Activated naive CD8-positive, alpha-beta T cell treated with anti-CD3 and anti-CD28 coated beads, Interleukin-2, amount 50 U/mL, for 16 hours (primary cell): ENCODE results near the gene FHL3.
A peak's percentile ranks its signal among the peaks of the same experiment; 100 is the strongest.

Experiments used
- DNase-seq: peaks from one replicate; pipeline ENCODE4 v3.0.0-alpha.2; 2020; ENCODE audit warnings: low read depth, low spot score

Gene FHL3

DNA sequence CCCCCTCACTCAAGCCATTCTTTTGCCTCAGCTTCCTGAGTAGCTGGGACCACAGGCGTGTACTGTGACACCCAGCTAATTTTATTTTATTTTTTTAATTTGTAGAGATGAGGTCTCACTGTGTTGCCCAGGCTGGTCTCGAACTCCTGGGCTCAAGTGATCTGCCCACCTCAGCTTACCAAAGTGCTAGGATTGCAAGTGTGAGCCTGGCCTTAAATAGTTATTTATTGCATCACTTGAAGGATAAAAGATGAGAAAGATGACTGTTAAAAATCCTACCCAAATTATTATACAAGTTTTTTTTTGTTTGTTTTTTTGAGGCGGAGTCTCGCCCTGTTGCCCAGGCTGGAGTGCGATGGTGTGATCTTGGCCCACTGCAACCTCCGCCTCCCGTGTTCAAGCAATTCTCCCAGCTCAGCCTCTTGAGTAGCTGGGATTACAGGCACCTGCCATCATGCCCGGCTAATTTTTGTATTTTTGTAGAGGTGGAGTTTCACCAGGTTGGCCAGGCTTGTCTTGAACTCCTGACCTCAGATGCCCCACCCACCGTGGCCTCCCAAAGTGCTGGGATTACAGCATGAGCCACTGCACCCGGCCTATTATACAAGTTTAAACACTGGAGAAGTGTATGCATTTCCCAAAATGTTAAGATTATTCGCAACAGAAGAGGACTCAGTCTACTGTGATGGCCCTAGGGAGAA lies 9.6 kb upstream of the FHL3 start:
- DNase-seq, result no peak

DNA sequence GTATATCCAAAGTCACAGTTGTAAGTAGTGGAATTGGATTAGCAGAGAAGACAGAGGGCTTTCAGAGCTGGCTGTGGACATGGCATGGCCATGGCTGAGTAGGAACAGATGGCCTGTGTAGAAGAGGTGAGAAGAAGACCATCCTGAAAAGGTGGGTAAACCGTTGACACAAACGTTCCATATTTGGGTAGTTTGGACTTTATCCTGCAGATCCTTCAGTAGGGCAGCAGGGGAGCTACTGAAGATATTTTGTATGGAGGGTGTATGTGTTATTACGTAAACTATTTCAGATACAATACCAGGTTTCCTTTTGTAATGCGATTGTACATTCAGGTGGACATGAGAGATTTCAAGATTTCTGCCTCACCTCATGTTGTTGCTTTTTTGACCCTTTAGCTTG lies 8.9 kb upstream of the FHL3 start:
- no peak for DNase-seq

DNA sequence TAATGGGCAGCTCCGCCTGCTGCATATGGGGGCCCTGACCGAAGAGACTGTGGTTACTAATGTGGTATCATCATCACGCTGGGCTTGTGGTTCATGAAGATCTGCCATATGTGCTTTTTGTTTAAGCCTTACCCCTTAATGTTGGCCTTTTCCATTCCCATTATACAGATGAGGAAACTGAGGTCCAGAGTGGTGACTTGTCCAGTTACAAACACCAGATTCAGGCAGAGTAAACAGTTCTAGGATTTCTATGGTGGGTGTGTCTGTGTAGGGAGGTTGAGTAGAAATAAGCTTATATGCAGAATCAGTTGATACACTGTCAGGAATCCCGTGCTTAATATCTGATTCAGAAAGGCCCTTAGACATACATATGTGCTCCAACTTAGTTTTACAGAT lies 7.9 kb upstream of the FHL3 start:
- DNase-seq, result no peak

DNA sequence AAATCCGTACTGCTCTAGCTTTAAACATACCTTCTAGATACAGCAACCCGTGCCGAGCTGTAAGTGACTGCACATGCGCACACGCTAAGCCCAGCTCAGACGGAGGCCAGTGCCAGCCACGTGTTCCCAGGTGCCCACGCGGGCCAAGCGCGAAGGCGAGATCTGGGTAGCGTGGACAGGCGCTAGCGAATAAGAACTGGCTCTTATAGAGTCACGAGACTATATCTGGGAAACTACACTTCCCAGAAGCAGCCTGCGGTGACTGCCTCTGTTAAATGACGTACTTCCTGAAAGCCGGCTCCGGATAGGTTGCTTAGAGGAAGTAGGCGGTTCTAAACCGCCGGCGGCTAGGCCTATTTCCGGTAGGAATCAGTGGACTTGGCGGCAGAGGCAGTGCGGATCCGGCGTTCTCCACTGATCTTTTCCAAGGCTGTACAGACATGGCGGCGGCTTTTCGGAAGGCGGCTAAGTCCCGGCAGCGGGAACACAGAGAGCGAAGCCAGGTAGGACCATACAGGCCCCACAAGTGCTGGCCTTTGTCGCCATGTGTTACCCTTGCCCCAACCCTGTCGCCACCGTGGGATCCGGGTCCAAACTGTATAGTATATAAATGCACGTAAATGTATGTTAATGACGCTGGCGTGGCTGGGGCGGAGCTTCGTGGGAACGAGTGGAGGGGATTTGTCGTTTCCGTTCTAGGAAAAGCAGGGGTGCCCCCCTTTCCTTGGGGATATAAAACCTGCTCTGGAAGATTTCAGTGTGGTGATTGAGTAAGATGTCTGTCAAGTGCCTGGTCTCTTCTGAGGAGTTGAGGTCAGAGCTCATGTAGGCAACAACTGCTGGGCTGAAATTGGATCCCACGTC lies 7.3 kb upstream of the FHL3 start, which contains the start of gene UTP11:
UTP11 (plus strand) TSS at position 372 of the 864 bp plus-strand sequence; CDS start at position 441, 69 bp downstream.
- DNase-seq, result peak; percentile 79

DNA sequence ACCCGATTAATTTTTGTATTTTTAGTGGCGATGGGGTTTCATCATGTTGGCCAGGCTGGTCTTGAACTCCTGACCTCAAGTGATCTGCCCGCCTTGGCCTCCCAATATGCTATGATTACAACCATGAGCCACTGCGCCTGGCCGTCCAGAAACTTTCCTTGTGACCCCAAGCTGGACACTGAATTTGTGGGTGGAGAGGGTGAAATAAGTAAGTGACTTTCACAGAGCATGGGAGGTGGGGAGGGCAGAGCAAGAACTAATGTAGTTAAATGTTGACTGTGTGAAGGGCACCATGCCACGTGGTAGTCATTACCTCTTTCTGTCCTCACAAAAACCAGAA lies 4.5 kb upstream of the FHL3 start:
- no peak for DNase-seq

DNA sequence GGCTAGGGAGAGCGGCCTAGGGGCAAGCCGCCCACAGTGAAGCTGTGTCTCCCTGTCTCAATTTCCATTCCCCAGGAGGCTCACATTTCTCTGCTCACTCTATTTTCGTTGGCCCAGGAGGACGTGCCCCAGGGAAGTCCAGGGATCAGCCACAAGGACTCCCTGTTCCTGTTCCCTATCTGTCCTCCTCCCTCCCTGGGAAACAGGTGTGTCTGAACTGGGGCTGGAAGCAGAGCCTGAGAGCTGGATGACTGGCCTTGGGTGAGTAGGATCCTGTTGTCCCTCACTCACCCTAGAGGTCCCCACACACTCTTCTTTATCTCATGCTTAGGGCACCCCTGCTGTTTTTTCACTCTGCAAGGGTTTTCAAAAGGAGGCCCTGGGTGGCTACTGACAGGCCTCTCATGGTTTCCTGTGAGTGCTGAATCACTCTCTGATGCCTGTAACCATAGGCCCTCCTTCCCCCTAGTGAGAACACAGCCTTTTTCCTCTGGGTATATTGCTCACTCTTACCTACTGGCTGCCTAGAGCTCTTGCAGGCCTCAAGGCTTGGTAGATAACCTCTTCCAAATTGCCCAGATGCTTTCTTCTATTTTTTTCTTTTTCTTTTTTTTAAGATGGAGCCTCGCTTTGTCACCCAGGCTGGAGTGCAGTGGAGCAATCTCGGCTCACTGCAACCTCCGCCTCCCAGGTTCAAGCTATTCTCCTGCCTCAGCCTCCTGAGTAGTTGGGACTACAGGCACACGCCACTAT lies 4.0 kb upstream of the FHL3 start:
- peak; percentile 29 for DNase-seq

DNA sequence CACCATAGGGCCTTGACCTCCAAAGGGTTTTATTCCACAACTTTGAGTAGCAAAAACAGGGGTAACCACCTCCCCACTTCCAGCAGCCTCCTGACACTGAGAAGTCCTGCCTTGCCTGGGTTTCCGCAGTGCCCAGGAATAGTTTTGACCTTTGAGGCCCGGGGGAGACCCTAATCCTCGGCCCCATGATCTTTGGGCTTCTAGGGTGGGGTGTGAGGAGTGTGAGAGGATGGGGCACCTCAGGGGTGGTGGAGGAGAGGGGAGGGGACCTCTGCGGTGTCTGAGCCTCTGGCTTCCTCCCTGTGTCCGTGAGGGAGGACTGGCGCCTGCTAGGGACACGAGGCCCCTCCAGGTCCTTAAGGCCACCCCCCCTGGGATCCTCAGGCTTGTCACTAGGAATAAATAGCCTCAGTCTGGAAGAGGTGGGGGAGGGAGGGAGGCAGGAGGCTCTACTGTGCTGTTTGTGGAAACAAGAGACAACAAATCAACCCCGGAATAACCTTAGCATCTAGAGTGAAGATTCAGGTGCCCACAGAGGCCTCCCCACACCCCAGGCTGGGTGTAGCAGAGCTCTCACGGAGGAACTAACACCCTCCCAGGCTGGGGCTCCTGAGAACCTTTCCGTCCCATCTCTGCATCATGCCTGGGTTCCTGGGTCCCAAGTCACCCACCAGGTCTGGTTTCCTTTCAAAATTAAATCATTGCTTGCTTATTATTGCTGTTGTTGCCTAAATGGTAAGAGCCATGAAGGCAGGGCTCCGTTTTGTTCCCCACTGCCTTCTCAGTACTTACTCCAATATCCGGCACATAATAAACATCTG lies 904 bp upstream of the FHL3 start:
- no peak for DNase-seq

DNA sequence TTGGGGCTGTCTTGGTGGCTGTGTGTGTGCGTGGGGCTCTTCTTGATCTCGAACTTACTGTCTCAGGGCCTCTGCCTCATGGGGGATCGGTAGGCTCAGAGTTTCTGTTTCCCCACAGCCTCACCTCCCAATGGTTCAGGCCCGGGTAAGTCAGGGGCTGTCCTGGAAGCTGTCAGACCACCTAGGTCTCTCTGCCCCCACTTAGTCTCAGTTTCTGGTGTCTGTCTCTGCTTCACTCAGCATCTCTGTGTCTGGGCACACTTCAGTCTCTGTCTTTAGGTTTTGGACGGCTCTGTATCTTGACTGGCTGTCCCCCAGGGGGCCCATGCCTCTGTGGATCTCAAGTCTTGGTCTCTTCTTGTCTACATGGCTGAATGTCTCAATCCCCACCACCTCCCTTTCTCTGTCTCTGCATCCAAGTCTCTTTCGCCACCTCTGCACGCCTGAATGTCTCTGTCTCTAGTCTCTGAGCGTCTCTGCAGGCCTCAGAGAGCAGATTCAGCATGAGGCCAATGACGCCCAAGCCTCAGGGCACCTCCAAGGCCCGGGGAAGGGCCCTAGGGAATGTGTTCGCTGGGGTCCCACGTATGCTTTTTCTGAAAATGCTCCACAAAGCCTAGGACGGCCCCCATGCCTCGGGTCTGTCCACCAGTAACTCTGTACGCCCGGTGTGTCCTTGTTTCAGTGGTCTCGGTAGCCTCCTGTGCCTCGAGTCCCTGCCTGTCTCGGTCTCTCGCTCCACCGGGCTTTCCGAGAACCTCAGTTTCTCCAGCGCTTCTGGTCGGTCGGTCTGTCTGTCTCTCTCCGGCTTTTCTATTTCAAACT lies 818 bp downstream of the FHL3 start:
- no peak for DNase-seq

DNA sequence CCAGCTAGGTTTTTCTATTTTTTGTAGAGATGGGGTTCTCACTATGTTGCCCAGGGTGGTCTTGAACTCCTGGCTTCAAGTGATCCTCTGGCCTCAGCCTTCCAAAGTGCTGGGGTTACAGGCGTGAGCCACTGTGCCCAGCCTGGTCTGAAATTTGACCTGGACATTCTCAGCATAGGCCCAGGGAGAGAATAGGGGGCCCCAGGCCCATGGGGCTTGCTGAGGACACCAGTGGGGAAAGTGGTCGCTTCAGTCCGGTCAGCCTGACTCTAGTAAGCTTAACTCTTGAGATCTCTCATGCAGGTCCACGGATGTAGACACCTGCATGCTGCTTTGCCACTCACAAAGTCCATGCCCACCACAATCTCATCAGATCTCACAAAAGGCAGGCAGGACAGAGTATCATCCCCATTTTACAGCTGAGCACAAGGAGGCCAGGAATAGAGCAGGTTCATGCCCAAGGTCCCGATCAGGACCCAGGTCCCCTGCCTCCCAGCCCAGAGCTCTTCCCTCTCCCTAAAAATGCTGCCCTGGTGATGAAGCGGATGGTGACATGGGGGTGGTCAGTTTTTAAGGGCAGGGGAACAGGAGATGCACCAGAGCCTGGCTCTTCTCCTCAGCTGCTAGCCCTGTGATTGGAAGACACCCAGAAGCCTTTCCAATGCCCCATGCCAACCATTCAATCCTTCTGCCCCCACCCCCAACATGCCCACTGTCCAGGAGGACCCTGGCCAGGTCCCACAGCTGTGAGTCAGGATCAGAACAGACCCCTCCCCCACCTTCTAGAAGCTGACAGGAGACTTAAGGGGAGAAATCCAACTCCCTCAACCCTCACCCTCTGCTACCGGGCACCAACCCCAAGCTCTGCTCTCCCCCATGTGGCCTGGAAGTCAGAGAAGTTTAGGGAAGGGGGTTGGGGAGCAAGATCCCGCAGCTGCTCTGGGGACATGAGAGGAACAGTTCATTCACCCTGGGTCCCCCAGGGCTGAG lies 1.8 kb downstream of the FHL3 start:
- DNase-seq, result no peak

DNA sequence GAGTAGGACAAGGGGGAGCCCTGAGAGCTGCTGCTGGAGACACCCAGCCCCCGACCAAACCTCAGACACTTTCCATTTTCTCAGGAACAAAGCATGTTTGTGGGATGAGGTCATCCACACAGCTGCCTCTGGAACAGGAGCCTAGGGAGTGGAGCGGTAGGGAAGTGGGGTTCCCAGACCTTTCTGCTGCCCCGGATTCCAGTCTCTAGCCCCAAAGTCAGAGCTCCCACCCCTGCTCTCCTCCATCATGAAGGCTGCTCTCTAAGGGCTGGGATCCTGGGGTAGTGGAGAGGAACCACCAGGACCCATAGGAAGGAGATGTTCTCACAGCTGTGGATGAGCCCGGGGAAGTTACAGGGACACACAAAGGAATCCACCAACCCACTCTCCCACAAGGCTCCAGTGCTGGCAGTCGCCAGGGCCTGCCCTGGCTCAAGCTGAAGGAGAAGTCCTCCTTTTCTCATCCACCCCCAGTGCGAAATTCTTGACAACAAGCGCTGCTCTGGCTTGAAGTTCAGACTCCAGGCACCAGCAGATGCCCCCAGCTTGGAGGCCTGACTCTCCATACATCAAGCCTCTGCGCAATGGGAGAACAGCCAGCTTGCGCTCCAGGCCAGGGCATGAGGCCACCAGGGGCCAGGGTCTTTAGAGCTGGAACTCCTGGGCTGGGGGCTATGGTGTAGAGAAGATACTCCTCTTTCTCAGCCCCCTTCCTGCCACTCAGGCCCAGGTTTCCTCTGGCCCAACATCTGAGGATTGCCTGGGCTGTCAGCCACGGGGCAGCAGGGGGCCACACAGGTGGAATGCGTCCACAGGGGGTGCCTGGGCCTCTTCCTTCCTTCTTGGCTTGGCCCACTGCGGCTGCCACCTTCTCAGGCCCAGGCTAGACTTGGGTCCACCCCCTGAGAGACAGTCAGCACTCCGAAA lies 4.5 kb downstream of the FHL3 start:
- DNase-seq, result no peak

DNA sequence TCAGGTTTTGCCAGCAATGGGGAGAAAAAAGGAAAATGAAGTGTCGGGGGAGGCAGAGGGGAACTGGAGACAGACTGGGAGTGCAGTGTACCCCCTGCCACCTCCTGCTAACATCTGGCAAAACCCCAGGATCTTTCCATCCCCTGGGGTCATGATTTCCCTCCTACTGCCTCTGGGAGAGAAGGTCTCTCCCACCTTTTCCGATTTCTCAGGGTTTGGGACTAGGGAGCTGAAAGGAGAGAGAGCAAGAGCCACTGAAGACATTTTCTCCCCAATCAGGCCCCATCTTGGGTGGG lies 5.1 kb downstream of the FHL3 start:
- no peak for DNase-seq

DNA sequence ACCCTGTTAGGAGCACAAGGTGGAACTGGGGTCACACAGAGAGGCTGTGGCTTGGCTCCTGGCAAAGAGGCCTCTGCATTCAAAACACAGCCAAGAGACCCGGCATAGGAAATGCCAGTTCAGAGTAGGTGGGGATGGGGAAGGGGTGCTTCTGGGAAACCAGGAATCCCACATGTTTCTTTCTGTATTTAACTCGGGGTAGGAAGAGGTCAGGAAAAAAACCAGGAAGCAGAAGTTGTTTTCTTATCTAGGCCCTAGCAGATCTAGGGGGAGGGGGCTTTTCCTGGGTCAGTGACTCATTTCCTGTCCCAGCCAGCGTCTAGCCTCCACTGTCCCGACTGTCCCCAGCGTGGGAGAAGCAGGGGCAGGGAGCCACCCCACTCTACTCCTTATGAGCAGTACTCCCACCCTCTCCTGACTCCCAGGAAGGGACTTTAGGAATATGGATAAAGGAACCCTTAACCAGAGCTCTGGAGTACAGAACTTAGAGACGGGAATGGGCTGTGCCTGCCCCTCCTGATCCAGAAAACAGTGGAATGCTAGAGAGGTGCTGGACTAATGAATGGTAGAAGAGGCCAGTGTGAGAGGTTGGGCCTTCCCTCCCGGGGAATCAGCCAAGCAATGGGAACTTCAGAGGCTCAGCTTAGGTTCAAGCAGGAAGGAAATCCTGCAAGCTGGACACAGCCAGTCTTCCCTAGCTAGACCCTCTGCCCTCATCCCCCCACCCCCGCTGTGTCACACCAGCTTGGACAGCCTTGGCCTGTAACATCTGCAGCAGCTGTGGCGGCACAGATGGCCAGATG lies 5.7 kb downstream of the FHL3 start:
- DNase-seq, result no peak

DNA sequence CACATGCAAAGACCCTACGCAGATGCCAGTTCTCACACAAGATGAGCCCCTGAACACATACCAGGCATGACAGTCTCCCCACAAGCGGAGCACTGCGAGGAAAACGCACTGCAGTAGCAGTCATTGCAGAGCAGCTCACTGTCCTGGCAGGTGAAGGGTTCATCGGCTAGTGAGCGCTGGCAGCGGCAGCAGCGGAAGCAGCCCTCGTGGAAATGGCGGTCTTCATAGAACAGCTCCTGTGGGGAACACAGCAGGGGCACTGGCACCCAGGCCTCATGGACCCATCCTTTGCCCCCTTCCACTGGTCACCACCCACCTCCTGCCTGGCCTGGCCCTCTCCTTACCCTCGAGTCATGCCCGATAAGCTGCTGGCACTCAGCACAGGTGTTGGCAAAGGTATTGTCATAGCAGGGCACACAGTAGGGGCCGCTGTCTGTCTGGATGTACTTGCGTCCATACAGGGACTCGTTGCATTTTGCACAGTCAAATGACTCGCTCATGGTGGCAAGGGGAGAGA lies 6.3 kb downstream of the FHL3 start:
- DNase-seq, result no peak

DNA sequence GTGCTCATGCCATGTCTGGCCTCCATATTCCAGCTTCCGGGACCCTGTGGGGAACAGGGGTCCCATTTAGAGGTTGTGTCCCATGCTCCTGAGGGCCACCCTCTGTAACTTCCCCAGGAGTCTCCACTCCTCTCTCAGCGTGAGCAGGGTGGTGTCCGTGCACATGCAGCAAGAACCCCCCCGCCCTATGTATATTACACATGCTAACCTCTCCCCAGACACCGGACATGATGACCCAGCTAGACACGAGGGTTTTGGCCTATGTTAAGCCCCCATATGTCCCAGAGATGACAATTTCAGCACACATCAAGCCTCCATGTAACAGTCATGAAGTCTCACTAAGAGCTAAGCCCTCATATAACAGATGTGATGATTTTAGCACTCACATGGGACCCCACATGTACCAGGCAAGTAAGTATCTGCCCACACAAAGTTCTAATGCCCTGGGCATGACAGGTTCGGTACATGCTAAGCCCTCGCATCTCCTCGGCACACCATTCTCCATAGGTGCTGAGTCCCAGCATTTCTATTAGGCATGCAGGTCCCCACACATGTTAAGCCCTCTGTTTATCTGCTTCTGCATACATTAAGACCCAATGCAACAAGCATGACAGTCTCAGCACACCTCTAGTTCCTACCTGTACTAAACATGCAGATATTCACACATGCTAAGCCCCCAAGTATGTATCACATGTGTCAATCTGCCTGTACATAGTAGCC lies 7.1 kb downstream of the FHL3 start:
- DNase-seq, result no peak

DNA sequence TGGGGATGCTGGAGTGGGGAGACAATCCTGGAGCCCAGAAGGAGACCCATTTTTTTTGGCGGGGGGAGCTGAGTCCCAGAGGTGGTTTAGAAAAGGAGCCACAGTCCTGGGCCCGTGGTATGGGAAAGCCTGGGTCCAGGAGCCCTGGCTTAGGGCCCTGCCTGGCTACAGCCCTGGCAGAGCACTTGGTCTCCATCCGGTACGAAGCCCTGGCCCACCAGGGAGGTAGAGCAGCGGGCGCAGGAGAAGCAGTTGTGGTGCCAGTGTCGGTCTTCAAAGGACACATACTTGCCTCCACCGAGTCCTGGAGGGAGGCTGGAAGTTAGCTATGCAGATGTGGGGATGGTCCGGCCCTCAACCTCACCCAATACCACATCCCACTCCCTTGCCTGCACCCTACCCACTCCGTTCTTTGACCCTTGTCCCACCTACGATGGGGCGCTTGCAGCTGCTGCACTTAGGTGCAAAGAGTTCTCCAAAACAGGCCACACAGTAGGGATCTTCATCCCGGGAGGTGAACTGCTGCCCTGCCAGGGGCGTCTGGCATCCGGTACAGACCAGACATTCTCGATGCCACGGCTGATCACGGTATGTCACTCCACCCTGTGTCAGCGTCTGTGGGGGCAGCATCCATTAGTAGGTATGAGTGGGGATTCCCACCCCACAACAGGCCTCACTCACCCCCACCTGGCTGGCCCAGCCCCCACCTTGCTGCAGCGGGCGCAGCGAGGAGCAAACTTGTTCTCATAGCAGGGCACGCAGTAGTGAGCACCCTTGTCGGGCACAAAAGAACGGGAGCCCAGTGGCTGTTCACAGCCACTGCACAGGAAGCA lies 7.8 kb downstream of the FHL3 start:
- no peak for DNase-seq

DNA sequence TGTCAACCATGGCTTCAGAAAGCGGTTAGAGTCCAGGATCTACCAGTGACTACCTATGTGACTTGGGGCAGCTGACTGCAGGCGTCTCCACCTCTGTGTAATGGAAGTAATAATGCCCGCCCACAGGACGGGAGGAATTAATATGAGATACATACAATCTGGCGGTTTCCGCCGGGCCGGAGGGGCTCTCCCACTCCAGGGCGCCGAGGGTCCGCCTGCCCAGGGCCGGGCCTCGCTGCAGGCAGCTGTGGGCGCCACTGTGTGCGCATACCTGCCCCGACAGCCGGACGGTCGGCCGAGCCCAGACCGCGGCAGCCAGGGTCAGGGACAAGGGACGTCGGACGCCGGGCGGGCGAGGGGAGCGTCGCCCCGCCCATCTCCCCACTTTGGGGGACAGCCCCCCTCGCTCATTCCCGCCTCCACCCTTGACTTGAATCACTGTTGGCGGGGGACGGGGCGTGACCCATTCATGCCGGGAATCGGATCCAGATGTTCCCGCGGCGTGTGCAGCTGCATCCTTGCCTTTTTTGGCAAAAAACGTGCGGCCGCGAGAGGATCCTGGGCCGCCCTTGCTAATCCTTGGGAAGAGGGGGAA lies 9.5 kb downstream of the FHL3 start:
- no peak for DNase-seq
